Central memory CD8-positive, alpha-beta T cell (primary cell): ENCODE measurements around the gene TRIM52.
"Not testable (repeated sequence)": the region's sequence is repeated elsewhere in the genome, so short reads cannot be mapped to it uniquely, and the experiment has no call there.

Experiments used
- ATAC-seq: fragments of 150-1000 bp; cut with Tn5 transposase; replicated peaks from 2 replicates; pipeline ENCODE4 v1.10.0; 2022; ENCODE audit warnings: mild to moderate bottlenecking, moderate FRiP score, moderate number of reproducible peaks; ENCODE audit not compliant: poor library complexity, severe bottlenecking; ENCODE audit errors: extremely low read depth
- DNase-seq, 2 donors: peaks; one replicate each; pipeline ENCODE4 v3.0.0; 2021; ENCODE audit warnings: low spot score in 2 of 2
- H3K27ac Mint-ChIP-seq: one replicate; pipeline ENCODE4 v1.8.0; 2022; ENCODE audit warnings: low read depth, mild to moderate bottlenecking, moderate library complexity, mixed read lengths
- H3K27me3 Mint-ChIP-seq: one replicate; pipeline ENCODE4 v1.8.0; 2022; ENCODE audit warnings: mixed read lengths
- H3K36me3 Mint-ChIP-seq: one replicate; pipeline ENCODE4 v1.8.0; 2022; ENCODE audit warnings: mild to moderate bottlenecking, moderate library complexity, mixed read lengths; ENCODE audit not compliant: insufficient read depth
- H3K4me1 Mint-ChIP-seq: one replicate; pipeline ENCODE4 v1.8.0; 2022; ENCODE audit warnings: mixed read lengths
- H3K4me3 Mint-ChIP-seq: one replicate; pipeline ENCODE4 v1.8.0; 2022; ENCODE audit warnings: mild to moderate bottlenecking, moderate library complexity, mixed read lengths
- H3K9me3 Mint-ChIP-seq: one replicate; pipeline ENCODE4 v1.8.0; 2022; ENCODE audit warnings: mixed read lengths

Gene TRIM52

DNA sequence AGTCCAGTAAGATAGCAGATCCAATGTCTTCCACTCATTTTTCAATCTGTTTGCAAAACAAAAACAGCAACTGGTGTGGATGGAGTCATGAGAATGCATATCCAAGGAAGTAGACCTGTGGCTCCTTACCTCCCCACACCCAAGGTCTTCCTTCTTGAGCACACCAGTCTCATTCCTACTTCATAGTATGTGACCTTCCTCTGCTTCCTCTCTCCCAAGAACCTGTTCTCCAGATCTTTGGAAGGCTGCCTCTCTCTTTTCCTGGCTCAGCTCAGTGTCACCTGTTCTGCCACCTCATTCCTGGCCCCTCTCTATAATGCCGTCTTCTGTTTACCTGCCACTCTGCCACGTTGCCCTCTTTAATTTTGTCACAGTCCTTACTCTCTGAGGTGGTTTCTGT is 48.0 kb downstream of the TRIM52 start:
- DNase-seq (no peak), ATAC-seq (no peak)
- no peaks in the 10 kb centered on the region for H3K27me3 Mint-ChIP-seq
- H3K4me1 Mint-ChIP-seq = peaks cover 22% of the 10 kb centered on the region
- H3K4me3 Mint-ChIP-seq = no peak overlapping the region
- H3K36me3 Mint-ChIP-seq = peaks cover 22% of the 10 kb centered on the region
- no peak overlapping the region for H3K27ac Mint-ChIP-seq
- H3K9me3 Mint-ChIP-seq = no peaks in the 10 kb centered on the region

DNA sequence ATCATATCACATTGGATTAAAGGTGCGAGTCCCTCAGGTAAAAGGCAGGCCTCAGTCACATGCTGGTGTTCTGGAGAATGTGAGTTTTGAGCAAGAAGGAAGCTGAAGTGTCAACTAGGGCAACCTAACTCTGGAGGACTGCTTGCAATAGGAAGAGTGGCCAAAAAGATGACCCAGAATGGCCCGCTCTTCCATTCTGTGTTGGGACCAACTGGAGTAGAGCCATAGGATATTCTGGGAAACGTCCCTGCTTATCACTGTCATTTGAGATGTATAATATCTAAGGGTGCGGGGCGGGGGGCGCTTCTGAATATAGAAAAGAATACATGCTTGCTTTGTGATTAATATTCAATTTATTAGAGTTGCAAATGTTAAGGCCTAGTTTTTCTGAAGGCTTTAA is 48.9 kb downstream of the TRIM52 start:
- no peaks in the 10 kb centered on the region for H3K9me3 Mint-ChIP-seq
- peaks cover 7% of the 10 kb centered on the region for H3K27me3 Mint-ChIP-seq
- peaks cover 25% of the 10 kb centered on the region for H3K4me1 Mint-ChIP-seq
- H3K4me3 Mint-ChIP-seq = no peak overlapping the region
- peaks cover 22% of the 10 kb centered on the region for H3K36me3 Mint-ChIP-seq
- ATAC-seq (no peak), DNase-seq (no peak)
- H3K27ac Mint-ChIP-seq = no peak overlapping the region

DNA sequence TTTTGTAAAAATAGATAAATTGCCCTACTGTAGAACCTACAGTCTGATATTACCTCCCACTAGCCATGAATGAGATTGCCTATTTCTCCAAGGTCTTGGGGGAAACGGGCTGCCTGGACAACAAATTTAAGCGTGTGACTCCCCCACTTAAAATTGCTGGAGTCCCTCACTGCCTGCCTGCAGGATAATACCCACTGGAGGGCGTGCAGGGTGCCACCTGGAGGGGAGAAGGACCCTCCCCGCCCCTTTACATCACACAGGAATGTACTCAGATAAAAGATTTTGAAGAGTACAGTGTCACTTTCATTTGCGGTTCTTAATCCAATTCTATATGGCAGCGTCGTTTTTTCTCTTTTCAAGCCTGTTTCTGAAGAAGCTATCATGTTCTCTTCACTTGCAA is 49.7 kb downstream of the TRIM52 start:
- no peak for DNase-seq

DNA sequence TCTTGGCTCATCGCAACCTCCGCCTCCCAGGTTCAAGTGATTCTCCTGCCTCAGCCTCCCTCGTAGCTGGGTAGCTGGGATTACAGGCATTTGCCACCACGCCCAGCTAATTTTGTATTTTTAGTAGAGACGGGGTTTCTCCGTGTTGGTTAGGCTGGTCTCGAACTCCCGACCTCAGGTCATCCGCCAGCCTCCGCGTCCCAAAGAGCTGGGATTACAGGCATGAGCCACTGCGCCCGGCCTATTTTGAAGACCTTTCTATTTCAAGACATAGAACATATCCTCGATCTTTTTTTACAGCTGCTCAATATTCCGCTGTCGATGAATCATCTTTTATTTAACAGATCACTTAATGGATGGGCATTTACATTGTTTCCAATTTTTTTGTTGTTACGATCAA is 50.2 kb downstream of the TRIM52 start:
- ATAC-seq, H3K9me3 Mint-ChIP-seq, DNase-seq, H3K4me3 Mint-ChIP-seq, H3K27ac Mint-ChIP-seq: not testable (repeated sequence)
- Mint-ChIP-seq H3K27me3 (peaks cover 21% of the 10 kb centered on the region), H3K36me3 (peaks cover 30% of the 10 kb centered on the region), H3K4me1 (peaks cover 33% of the 10 kb centered on the region)

More for the DNA sequence above, 49.7 kb downstream of the TRIM52 start:
- H3K36me3 Mint-ChIP-seq = peaks cover 26% of the 10 kb centered on the region
- H3K4me3 Mint-ChIP-seq = no peak overlapping the region
- no peak overlapping the region for H3K27ac Mint-ChIP-seq
- H3K9me3 Mint-ChIP-seq = no peaks in the 10 kb centered on the region
- ATAC-seq = no peak
- H3K4me1 Mint-ChIP-seq = peaks cover 30% of the 10 kb centered on the region
- H3K27me3 Mint-ChIP-seq = peaks cover 16% of the 10 kb centered on the region

DNA sequence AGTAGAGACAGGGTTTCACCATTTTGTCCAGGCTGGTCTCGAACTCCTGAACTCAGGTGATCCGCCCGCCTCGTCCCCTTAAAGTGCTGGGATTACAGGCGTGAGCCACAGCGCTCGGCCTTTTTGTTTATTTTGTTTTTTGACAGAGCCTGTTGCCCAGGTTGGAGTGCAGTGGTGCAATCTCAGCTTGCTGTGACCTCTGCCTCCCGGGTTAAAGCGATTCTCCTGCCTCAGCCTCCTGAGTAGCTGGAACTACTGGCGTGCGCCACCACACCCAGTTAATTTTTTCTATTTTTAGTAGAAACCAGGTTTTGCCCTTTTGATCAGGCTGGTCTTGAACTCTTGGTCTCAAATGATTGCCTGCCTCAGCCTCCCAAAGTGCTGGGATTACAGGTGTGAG is 50.8 kb downstream of the TRIM52 start:
- H3K27ac Mint-ChIP-seq, H3K4me3 Mint-ChIP-seq, ATAC-seq, H3K9me3 Mint-ChIP-seq, DNase-seq: not testable (repeated sequence)
- H3K27me3 Mint-ChIP-seq = peaks cover 24% of the 10 kb centered on the region
- peaks cover 34% of the 10 kb centered on the region for H3K36me3 Mint-ChIP-seq
- H3K4me1 Mint-ChIP-seq = peaks cover 38% of the 10 kb centered on the region

DNA sequence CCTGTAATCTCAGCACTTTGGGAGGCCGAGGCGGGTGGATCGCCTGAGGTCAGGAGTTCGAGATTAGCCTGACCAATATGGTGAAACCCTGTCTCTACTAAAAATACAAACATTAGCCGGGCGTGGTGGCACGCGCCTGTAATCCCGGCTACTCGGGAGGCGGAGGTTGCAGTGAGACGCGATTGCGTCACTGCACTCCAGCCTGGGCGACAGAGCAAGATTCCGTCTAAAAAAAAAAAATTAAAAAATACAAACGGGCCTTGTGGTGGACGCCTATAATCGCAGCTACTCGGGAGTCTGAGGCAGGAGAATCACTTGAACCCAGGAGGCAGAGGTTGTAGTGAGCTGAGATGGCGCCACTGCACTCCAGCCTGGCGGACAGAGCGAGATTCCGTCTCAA is 51.9 kb downstream of the TRIM52 start:
- Mint-ChIP-seq H3K4me1 (peaks cover 42% of the 10 kb centered on the region), H3K36me3 (peaks cover 38% of the 10 kb centered on the region), H3K27me3 (peaks cover 24% of the 10 kb centered on the region)
- H3K27ac Mint-ChIP-seq, H3K4me3 Mint-ChIP-seq, DNase-seq, ATAC-seq, H3K9me3 Mint-ChIP-seq: not testable (repeated sequence)

DNA sequence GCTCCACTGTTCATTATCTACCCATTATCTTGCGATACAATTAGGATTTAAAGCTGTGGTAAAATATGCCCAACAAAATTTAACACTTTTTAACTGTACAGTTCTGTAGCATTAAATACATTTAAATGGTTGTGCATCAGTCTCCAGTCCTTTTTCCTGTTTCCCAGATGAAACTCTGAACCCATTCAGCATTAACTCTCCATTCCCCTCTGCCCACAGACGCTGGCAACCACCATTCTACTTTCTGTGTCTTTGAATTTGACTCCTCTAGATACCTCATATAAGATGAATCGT is 53.0 kb downstream of the TRIM52 start:
- Mint-ChIP-seq H3K27ac (peak overlapping the region; percentile 100), H3K27me3 (peaks cover 24% of the 10 kb centered on the region), H3K36me3 (peaks cover 40% of the 10 kb centered on the region), H3K4me3 (peak overlapping the region; percentile 92), H3K4me1 (peaks cover 44% of the 10 kb centered on the region), H3K9me3 (no peaks in the 10 kb centered on the region)
- ATAC-seq (no peak), DNase-seq (no peak)

DNA sequence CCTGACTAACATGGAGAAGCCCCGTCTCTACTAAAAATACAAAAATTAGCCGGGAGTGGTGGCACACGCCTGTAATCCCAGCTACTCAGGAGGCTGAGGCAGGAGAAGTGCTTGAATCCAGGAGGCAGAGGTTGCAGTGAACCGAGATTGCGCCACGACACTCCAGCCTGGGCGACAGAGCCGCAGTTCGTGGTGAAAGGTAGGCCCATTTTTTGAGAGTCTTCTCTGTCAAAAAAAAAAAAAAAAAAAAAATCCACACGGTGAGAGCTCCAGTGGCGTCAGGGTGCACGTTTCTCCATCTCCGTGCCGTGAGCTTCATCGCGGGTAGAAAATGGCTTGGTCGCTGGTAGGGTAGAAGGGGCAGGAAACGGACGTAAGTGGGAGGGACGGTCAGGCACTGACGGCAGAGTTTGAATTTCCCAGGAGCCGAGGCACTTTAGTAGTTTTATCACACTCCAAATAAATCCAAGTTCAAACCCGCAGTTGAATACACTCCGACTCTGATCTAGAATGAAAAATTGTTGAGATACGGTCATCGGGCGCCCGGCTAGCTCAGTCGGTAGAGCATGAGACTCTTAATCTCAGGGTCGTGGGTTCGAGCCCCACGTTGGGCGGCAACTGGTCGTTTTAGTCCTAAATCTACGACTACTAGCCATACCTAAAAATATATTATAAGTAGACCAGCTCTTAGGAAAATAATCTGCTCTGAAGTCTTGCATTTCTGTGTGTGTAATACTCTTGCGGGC is 53.6 kb downstream of the TRIM52 start:
- H3K4me1 Mint-ChIP-seq = peaks cover 44% of the 10 kb centered on the region
- H3K9me3 Mint-ChIP-seq = no peaks in the 10 kb centered on the region
- ATAC-seq (peak; percentile 72), DNase-seq (peak; percentile 54 to 74)
- H3K4me3 Mint-ChIP-seq = peak overlapping the region; percentile 92
- H3K36me3 Mint-ChIP-seq = peaks cover 40% of the 10 kb centered on the region
- H3K27ac Mint-ChIP-seq = peak overlapping the region; percentile 100
- peaks cover 24% of the 10 kb centered on the region for H3K27me3 Mint-ChIP-seq

DNA sequence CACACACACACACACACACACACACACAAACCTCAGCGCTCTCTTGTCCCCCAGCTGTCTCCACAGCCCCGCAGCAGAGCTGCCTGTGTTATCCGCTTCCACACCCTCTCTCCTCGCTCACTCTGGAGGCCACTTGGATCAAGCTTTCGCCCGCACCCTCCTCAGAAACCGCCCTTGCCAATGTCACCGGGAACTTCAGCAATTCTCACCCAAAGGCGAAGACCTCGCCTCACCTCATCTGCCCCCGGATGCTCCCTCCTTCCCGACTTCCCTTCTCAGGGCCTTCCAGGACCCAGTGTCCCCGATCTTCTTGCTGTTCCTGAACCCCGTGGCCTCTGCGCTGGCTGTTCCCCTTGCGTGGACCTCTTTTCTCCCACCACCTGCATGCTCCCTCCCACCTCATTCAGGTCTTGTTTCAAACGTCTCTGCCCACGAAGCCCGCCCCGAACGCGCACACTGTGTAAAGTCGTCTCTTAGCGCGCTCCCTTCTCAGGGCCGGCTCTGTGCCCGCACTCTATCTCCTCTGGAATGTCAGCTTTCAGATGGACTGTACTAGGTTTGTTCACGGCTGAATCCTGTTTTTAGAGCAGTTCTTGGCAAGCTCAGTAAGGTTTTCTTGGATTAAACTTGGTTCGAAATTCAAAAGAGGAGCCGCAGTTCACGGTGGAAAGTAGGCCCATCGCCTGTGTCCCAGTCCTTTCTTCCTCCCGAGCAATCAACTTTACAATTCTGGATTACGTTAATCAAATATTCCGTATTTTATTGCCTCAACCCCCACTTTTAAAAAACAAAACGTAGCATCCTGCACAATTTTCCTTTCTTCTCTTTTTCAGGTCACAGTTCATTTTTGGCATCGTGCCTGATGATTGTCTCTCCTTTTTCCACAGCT is 54.9 kb downstream of the TRIM52 start:
- Mint-ChIP-seq H3K27me3 (peaks cover 24% of the 10 kb centered on the region), H3K4me3 (peak overlapping the region; percentile 92)

More for the DNA sequence above, 54.9 kb downstream of the TRIM52 start:
- DNase-seq = no peak
- peaks cover 40% of the 10 kb centered on the region for H3K36me3 Mint-ChIP-seq
- no peaks in the 10 kb centered on the region for H3K9me3 Mint-ChIP-seq
- peaks cover 44% of the 10 kb centered on the region for H3K4me1 Mint-ChIP-seq
- ATAC-seq = no peak
- H3K27ac Mint-ChIP-seq = peak overlapping the region; percentile 100
